Measurements from ENCODE around the gene KEAP1. TPM values are rescaled to one million over a fixed set of nuclear protein-coding genes. Genes with fewer than 3 reads are reported as not detected.
"Not testable (repeated sequence)": the region's sequence is repeated elsewhere in the genome, so short reads cannot be mapped to it uniquely, and the experiment has no call there.

Gene KEAP1
- total RNA-seq, 1 donor from 2014 or later = 69.1 TPM

DNA sequence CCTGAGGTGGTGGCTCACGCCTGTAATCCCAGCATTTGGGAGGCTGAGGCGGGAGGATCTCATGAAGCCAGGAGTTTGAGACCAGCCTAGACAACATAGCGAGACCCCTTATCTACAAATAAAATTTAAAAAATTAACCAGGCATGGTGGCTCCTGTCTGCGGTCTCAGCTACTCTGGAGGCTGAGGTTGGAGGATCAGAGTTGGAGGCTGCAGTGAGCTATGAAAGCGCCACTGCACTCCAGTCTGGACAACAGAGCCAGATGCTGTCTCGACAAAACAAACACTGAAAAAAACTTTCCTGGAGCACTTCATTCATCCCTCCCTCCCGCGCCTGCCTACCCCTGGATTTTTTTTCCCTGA lies 39.9 kb upstream of the KEAP1 start:
- Histone ChIP-seq H3K27me3 (no peaks in the 10 kb centered on the region), H3K4me3 (peak overlapping the region; percentile 88), H3K27ac (peak overlapping the region; percentile 91), H3K36me3 (peaks cover 24% of the 10 kb centered on the region), H3K9me3 (no peaks in the 10 kb centered on the region), H3K4me1 (peaks cover 15% of the 10 kb centered on the region)
- intact Hi-C loops (cut with DNase I) = no loop called here
- ATAC-seq = no peak
- TF ChIP-seq, protein P1, sequence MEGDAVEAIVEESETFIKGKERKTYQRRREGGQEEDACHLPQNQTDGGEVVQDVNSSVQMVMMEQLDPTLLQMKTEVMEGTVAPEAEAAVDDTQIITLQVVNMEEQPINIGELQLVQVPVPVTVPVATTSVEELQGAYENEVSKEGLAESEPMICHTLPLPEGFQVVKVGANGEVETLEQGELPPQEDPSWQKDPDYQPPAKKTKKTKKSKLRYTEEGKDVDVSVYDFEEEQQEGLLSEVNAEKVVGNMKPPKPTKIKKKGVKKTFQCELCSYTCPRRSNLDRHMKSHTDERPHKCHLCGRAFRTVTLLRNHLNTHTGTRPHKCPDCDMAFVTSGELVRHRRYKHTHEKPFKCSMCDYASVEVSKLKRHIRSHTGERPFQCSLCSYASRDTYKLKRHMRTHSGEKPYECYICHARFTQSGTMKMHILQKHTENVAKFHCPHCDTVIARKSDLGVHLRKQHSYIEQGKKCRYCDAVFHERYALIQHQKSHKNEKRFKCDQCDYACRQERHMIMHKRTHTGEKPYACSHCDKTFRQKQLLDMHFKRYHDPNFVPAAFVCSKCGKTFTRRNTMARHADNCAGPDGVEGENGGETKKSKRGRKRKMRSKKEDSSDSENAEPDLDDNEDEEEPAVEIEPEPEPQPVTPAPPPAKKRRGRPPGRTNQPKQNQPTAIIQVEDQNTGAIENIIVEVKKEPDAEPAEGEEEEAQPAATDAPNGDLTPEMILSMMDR (IDR thresholded peaks at IDR 0.05) = no peak
- DNase-seq = no peak

DNA sequence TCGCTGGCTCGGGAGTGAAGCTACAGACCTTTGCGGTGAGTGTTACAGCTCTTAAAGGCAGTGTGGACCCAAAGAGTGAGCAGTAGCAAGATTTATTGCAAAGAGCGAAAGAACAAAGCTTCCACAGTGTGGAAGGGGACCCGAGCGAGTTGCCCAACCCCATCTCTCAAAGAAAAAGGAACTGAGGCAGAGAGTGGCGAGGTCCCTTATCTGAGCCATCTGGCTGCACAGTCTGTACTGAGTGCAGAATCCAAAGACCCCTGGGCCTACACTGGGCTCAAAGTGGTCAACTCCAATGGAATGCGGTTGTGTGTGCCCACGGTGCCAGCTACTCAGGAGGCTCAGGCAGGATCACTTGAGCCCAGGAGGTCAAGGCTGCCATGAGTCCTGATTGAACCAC lies 35.9 kb upstream of the KEAP1 start:
- H3K4me3 ChIP-seq; DNase-seq; H3K9me3 ChIP-seq; H3K4me1 ChIP-seq; intact Hi-C loops (cut with DNase I); ATAC-seq; H3K27me3 ChIP-seq; H3K36me3 ChIP-seq; H3K27ac ChIP-seq: not testable (repeated sequence)

DNA sequence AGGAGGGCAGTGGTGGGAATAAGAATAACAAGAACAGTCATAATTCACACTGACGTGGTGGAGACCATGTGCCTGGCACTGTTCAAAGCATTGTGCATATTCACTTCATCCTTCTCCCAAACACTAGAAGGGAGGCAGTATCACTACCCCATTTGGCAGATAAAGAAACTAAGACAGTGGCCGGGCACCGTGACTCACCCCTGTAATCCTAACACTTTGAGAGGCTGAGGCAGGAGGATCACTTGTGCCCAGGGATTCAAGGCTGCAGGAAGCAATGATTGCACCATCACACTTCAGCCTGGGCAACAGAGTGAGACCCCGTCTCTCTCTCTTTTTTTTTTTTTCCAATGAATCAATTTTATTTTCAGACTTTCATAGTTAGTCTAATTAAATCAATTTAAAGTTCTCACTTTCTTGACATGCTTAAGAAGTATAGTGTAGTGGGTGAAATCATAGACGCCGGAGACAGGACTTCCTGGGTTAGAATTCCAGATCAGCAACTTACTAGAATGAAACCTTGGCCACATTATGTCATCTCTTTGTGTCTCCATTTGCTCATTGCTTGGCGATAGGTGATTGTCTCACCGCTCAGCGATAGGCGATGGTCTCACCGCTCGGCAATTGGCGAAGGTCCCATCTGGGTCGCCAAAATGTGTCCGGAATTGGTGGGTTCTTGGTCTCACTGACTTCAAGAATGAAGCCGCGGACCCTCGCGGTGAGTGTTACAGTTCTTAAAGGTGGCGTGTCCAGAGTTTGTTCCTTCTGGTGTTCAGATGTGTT lies 35.2 kb upstream of the KEAP1 start:
- peak; percentile 15 for ATAC-seq
- no peak for DNase-seq
- no peak overlapping the region for H3K4me3 ChIP-seq

DNA sequence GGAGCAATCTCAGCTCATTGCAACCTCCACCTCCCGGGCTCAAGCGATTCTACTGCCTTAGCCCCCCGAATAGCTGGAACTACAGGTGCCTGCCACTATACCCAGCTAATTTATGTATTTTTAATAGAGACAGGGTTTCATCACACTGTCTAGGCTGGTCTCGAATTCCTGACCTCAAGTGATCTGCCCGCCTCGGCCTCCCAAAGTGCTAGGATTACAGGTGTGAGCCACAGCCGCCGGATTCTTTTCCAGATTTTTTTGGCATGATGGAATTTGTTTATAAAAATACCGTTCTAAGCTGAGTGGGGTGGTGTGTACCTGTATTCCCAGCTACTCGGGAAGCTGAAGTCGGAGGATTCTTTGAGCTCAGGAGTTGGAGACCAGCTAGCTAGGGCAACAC lies 34.5 kb upstream of the KEAP1 start:
- DNase-seq = no peak
- Histone ChIP-seq H3K36me3 (no peaks in the 10 kb centered on the region), H3K27ac (no peak overlapping the region), H3K4me1 (no peaks in the 10 kb centered on the region), H3K4me3 (no peak overlapping the region), H3K9me3 (no peaks in the 10 kb centered on the region), H3K27me3 (peaks cover 5% of the 10 kb centered on the region)
- no peak for ATAC-seq
- intact Hi-C loops (cut with DNase I) = no loop called here
- TF ChIP-seq, protein P1 (IDR thresholded peaks at IDR 0.05) = no peak

More for the DNA sequence above, 35.2 kb upstream of the KEAP1 start:
- intact Hi-C loops (cut with DNase I) = no loop called here
- peaks cover 5% of the 10 kb centered on the region for H3K27me3 ChIP-seq
- peaks cover 4% of the 10 kb centered on the region for H3K4me1 ChIP-seq
- no peaks in the 10 kb centered on the region for H3K9me3 ChIP-seq
- no peaks in the 10 kb centered on the region for H3K36me3 ChIP-seq
- H3K27ac ChIP-seq = no peak overlapping the region
- TF ChIP-seq, protein P1 (IDR thresholded peaks at IDR 0.05) = no peak

DNA sequence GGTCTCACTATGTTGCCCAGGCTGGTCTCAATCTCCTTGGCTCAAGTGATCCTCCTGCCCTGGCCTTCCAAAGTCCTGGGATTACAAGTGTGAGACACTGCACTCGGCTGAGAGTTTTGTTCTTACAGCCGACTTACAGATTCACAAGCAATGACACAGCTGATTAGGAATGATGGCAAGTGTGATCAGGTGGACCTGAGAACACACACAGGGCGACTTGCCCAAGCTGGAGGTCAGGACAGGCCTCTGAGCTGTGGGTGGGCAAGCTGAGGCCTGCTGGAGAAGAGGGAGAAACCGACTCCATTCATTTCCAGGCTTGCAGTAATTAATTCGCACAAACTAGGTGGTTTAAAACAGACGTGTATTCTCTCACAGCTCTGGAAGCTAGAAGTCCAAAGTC lies 32.5 kb upstream of the KEAP1 start:
- intact Hi-C loops (cut with DNase I) = no loop called here
- Histone ChIP-seq H3K27me3 (peaks cover 5% of the 10 kb centered on the region), H3K4me1 (no peaks in the 10 kb centered on the region), H3K4me3 (no peak overlapping the region), H3K36me3 (no peaks in the 10 kb centered on the region), H3K27ac (no peak overlapping the region), H3K9me3 (no peaks in the 10 kb centered on the region)
- DNase-seq (no peak), ATAC-seq (no peak)
- TF ChIP-seq, protein P1 (IDR thresholded peaks at IDR 0.05) = no peak

DNA sequence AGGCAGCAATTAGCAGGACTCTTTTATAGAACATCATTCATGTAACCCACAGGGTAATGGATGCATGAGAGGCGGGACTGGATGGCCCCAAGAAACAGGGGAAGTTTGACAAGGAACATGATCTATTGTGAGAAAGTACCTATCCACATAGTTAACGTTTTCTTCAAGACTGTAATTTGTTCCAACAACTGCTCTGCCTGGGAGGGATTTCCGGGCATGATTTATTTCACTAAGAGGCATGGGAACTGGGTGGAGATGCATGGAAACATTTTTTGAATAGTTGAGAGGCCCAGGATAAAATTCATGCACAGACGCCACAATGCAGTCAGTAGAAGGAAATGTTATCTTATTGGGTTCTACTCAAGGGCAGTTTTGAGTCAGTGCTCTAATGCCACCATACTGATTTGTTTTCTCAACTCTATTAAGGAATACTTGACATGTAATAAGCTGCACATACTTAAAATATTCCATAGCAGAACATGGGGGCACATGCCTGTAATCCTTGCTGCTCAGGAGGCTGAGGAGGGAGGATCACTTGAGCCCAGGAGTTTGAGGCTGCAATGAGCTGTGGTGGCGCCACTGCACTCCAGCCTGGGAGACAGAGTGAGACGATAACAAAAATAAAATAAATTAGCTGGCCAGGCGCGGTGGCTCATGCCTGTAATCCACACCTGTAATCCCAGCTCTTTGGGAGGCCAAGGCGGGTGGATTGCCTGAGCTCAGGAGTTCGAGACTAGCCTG lies 30.7 kb upstream of the KEAP1 start:
- H3K4me1 ChIP-seq = no peaks in the 10 kb centered on the region
- TF ChIP-seq, protein P1 (IDR thresholded peaks at IDR 0.05) = no peak
- H3K9me3 ChIP-seq = no peaks in the 10 kb centered on the region
- H3K36me3 ChIP-seq = no peaks in the 10 kb centered on the region
- intact Hi-C loops (cut with DNase I) = no loop called here
- no peak for DNase-seq
- H3K4me3 ChIP-seq = no peak overlapping the region
- no peak overlapping the region for H3K27ac ChIP-seq
- H3K27me3 ChIP-seq = peaks cover 5% of the 10 kb centered on the region
- peak; percentile 48 for ATAC-seq

Data from upper lobe of right lung (tissue), 1 donor.